ENCODE measurements around the gene ETV7. TPM values are rescaled to one million over a fixed set of nuclear protein-coding genes. Genes with fewer than 3 reads are reported as not detected.

Gene ETV7
- polyA plus RNA-seq, 1 of the 3 experiments (the other 2 are of a cell fraction): 0.39 TPM

- TF ChIP-seq CTCF (IDR thresholded peaks at IDR 0.05): no peak
- no peak for TF ChIP-seq GABPA (IDR thresholded peaks at IDR 0.05; ENCODE audit: low read depth)
- TF ChIP-seq ELF1 (IDR thresholded peaks at IDR 0.05): no peak
- TF ChIP-seq POLR2AphosphoS5 (IDR thresholded peaks at IDR 0.05; ENCODE audit: low read depth, low read length): no peak
- no peak for TF ChIP-seq USF1 (IDR thresholded peaks at IDR 0.05; ENCODE audit: borderline replicate concordance, low read depth)
These were observed 15.4 kb downstream of the ETV7 start (continued) for GRCh38 chr6:36372088-36372487.

GRCh38 chr6:36371211-36371610, 16.3 kb downstream of the ETV7 start:
- WGBS (ENCODE audit: low lambda C conversion rate): no CpG with 5 or more reads among the region's 9 CpGs
- H3K79me2 ChIP-seq (ENCODE audit: insufficient read depth): no peaks in the 10 kb centered on the region

More at GRCh38 chr6:36371211-36371610, 16.3 kb downstream of the ETV7 start:
- no peaks in the 10 kb centered on the region for H3F3A ChIP-seq (replicated peaks; ENCODE audit: insufficient read depth)
- no peak overlapping the region for H3K4me3 ChIP-seq (ENCODE audit: low read depth in 2 of 2, low read length in 1 of 2)
- H2AFZ ChIP-seq (ENCODE audit: low read depth): no peak overlapping the region
- no peaks in the 10 kb centered on the region for H4K20me1 ChIP-seq (ENCODE audit: insufficient read depth)
- no peaks in the 10 kb centered on the region for H3K36me3 ChIP-seq (replicated peaks in 1 of 2; ENCODE audit: control insufficient read depth in 1 of 2, insufficient read depth in 2 of 2, low read length in 1 of 2)
- DNase-seq: no peak
- no peak overlapping the region for H3K9ac ChIP-seq
- H3K9me3 ChIP-seq: no peaks in the 10 kb centered on the region
- peaks cover 0 to 5% of the 10 kb centered on the region in 2 experiments; a peak in 1 of 4 replicates for H3K4me1 ChIP-seq (ENCODE audit: control insufficient read depth in 1 of 2, insufficient read depth in 2 of 2, low read depth in 1 of 2, low read length in 1 of 2)
- POLR2A ChIA-PET: no interaction called here
- CTCF ChIA-PET: interaction anchor here (0.8 to 2.4 kb wide), 3 partner anchors 11 to 69 kb away, joined by 3 to 8 read pairs (median 5); no protein-coding TSS in a partner anchor
- H3K27me3 ChIP-seq (ENCODE audit: insufficient read depth): no peaks in the 10 kb centered on the region
- no peak overlapping the region for H3K27ac ChIP-seq (ENCODE audit: low read depth in 2 of 2, low read length in 1 of 2)
- no peak overlapping the region for H3K4me2 ChIP-seq
- no peaks in the 10 kb centered on the region for H3K9me2 ChIP-seq
- TF ChIP-seq GATA2 (CRISPR knock-in tag; IDR thresholded peaks at IDR 0.05) (no peak), PBX3 (IDR thresholded peaks at IDR 0.05) (no peak), IRF3 (IDR thresholded peaks at IDR 0.05; ENCODE audit: low read depth, low read length) (no peak), MEF2A (IDR thresholded peaks at IDR 0.05; ENCODE audit: borderline replicate concordance, low read depth) (no peak)
